Mesendoderm (in vitro differentiated cells): ENCODE data around the gene PLBD2.

Experiments used
- DNase-seq: peaks from one replicate; pipeline ENCODE4 v3.0.0; 2013
- H2AK5ac ChIP-seq: 2 replicates; pipeline ENCODE4 v1.6.1; 2013; ENCODE audit warnings: low read length, inconsistent platforms
- H2BK120ac ChIP-seq: 2 replicates; pipeline ENCODE4 v1.6.1; 2013; ENCODE audit warnings: low read depth, mild to moderate bottlenecking, low read length, moderate library complexity, mixed read lengths
- H2BK15ac ChIP-seq: replicated peaks from 2 replicates; pipeline ENCODE4 v1.6.1; 2013; ENCODE audit warnings: low read depth, mild to moderate bottlenecking, moderate library complexity
- H2BK5ac ChIP-seq: 2 replicates; pipeline ENCODE4 v1.6.1; 2013; ENCODE audit warnings: low read length, inconsistent platforms
- H3K18ac ChIP-seq: 2 replicates; pipeline ENCODE4 v1.6.1; 2013; ENCODE audit warnings: mild to moderate bottlenecking, low read length, mixed read lengths
- H3K23ac ChIP-seq: one replicate; pipeline ENCODE4 v1.6.1; 2013; ENCODE audit warnings: low read length
- H3K27ac ChIP-seq: 2 replicates; pipeline ENCODE4 v1.5.1; 2013; ENCODE audit warnings: low read depth, mild to moderate bottlenecking, inconsistent platforms, low read length, moderate library complexity
- H3K27me3 ChIP-seq: 2 replicates; pipeline ENCODE4 v1.6.1; 2013; ENCODE audit warnings: low read length, control low read depth, mild to moderate bottlenecking, inconsistent platforms; ENCODE audit not compliant: insufficient read depth, poor library complexity
- H3K36me3 ChIP-seq: 2 replicates; pipeline ENCODE4 v1.6.1; 2013; ENCODE audit warnings: low read length, inconsistent platforms; ENCODE audit not compliant: control insufficient read depth, insufficient read depth
- H3K4ac ChIP-seq: one replicate; pipeline ENCODE4 v1.6.1; 2013; ENCODE audit warnings: low read depth, mild to moderate bottlenecking, low read length, moderate library complexity
- H3K4me1 ChIP-seq: 2 replicates; pipeline ENCODE4 v1.6.1; 2013; ENCODE audit warnings: low read depth, low read length, inconsistent platforms; ENCODE audit not compliant: control insufficient read depth
- H3K4me2 ChIP-seq: 2 replicates; pipeline ENCODE4 v1.6.1; 2013; ENCODE audit warnings: low read length
- H3K4me3 ChIP-seq: 2 replicates; pipeline ENCODE4 v1.5.1; 2013; ENCODE audit warnings: mild to moderate bottlenecking, low read length
- H3K56ac ChIP-seq: one replicate; pipeline ENCODE4 v1.6.1; 2013; ENCODE audit warnings: low read length
- H3K79me1 ChIP-seq: 2 replicates; pipeline ENCODE4 v1.6.1; 2013; ENCODE audit warnings: low read length, inconsistent platforms
- H3K79me2 ChIP-seq: 2 replicates; pipeline ENCODE4 v1.6.1; 2013; ENCODE audit warnings: mild to moderate bottlenecking, low read length; ENCODE audit not compliant: control insufficient read depth, insufficient read depth
- H3K9ac ChIP-seq: 2 replicates; pipeline ENCODE4 v1.6.1; 2013; ENCODE audit warnings: low read length, inconsistent platforms
- H4K5ac ChIP-seq: one replicate; pipeline ENCODE4 v1.6.1; 2013; ENCODE audit warnings: low read length
- H4K8ac ChIP-seq: one replicate; pipeline ENCODE4 v1.6.1; 2013; ENCODE audit warnings: low read depth, mild to moderate bottlenecking, control low read depth, low read length, moderate library complexity
- WGBS: extraction: QIAGEN DNeasy Blood & Tissue Kit; methylation state at CpG from one replicate; pipeline ENCODE4 v1.1.7; 2013; ENCODE audit warnings: low lambda C conversion rate, missing lambda C conversion rate; ENCODE audit not compliant: insufficient coverage; ENCODE audit errors: extremely low coverage; 5-methylcytosine and 5-hydroxymethylcytosine counted together

PLBD2 gene

GRCh38 chr12:113400362-113400761 lies 42.0 kb downstream of the PLBD2 start:
- Histone ChIP-seq H3K79me2 (no peaks in the 10 kb centered on the region), H3K23ac (no peak overlapping the region), H3K56ac (no peak overlapping the region), H2AK5ac (no peak overlapping the region), H2BK5ac (no peak overlapping the region), H3K9ac (no peak overlapping the region), H3K79me1 (no peaks in the 10 kb centered on the region), H2BK15ac (no peak overlapping the region), H3K36me3 (no peaks in the 10 kb centered on the region), H3K4me3 (no peak overlapping the region), H3K4me1 (no peaks in the 10 kb centered on the region), H3K18ac (no peak overlapping the region), H3K27me3 (no peaks in the 10 kb centered on the region), H3K27ac (no peak overlapping the region), H4K8ac (no peak overlapping the region), H3K4me2 (no peak overlapping the region), H2BK120ac (no peak overlapping the region), H3K4ac (no peak overlapping the region), H4K5ac (no peak overlapping the region)
- DNase-seq, result no peak
- 100% methylated on average over 1 of the region's 4 CpGs for WGBS

- no peaks in the 10 kb centered on the region for H3K4me1 ChIP-seq
- no peak overlapping the region for H3K56ac ChIP-seq
- no peak overlapping the region for H4K8ac ChIP-seq
- no peak for DNase-seq
- no peaks in the 10 kb centered on the region for H3K79me2 ChIP-seq
- no peak overlapping the region for H2BK120ac ChIP-seq
- no peaks in the 10 kb centered on the region for H3K36me3 ChIP-seq
- no peak overlapping the region for H3K4ac ChIP-seq
- no peak overlapping the region for H3K4me2 ChIP-seq
- no peak overlapping the region for H3K9ac ChIP-seq
- no peak overlapping the region for H3K18ac ChIP-seq
- no peak overlapping the region for H2BK15ac ChIP-seq
- H2AK5ac ChIP-seq, result no peak overlapping the region
- no peak overlapping the region for H2BK5ac ChIP-seq
- H3K27ac ChIP-seq, result no peak overlapping the region
- H3K4me3 ChIP-seq, result no peak overlapping the region
- WGBS, result no CpG with 5 or more reads among the region's 13 CpGs
- no peak overlapping the region for H3K23ac ChIP-seq
- H3K79me1 ChIP-seq, result no peaks in the 10 kb centered on the region
- H4K5ac ChIP-seq, result no peak overlapping the region
- no peaks in the 10 kb centered on the region for H3K27me3 ChIP-seq
These were observed 42.9 kb downstream of the PLBD2 start for GRCh38 chr12:113401066-113402000.

DNA sequence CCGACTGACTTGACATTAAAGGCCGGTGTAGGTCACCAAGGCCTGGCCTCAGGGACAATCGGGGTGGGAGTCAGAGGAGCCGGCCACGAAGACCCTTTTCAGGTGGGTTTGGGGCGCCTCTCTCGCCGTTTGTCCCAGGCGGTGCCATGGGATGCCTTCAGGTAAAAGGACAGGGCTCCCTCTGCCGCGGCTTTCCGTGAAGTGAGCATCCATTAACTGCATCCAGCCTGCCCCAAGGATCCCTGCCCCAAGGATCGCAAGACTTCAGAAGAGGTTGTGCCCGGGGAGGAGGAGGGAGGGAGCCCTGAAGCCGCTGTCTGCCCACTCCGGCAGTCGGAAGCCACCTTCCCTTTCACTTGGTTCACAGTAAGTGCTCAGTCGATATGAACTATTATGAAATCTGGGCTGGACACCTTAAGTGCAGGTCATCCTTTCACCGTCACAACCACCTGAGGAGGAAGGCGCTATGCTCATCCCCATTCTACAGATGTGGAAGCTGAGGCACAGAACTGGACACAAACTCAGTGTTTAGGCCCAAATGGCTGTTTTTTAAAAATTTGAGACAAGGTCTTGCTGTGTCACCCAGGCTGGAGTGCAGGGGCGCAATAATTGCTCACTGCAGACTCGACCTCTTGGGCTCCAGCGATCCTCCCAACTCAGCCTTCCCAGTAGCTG lies 44.3 kb downstream of the PLBD2 start:
- no peak overlapping the region for H3K23ac ChIP-seq
- no peaks in the 10 kb centered on the region for H3K79me1 ChIP-seq
- no peak overlapping the region for H3K18ac ChIP-seq
- no peak overlapping the region for H2BK120ac ChIP-seq
- no peak overlapping the region for H2BK15ac ChIP-seq
- no peak overlapping the region for H3K4me3 ChIP-seq
- no CpG with 5 or more reads among the region's 23 CpGs for WGBS
- H3K27ac ChIP-seq, result no peak overlapping the region
- no peaks in the 10 kb centered on the region for H3K36me3 ChIP-seq
- H3K27me3 ChIP-seq, result no peaks in the 10 kb centered on the region
- H3K79me2 ChIP-seq, result no peaks in the 10 kb centered on the region
- DNase-seq, result no peak
- H4K8ac ChIP-seq, result no peak overlapping the region
- no peak overlapping the region for H3K4me2 ChIP-seq
- H3K9ac ChIP-seq, result no peak overlapping the region
- H3K4ac ChIP-seq, result no peak overlapping the region
- no peak overlapping the region for H4K5ac ChIP-seq
- no peak overlapping the region for H2BK5ac ChIP-seq
- H3K56ac ChIP-seq, result no peak overlapping the region
- no peaks in the 10 kb centered on the region for H3K4me1 ChIP-seq
- no peak overlapping the region for H2AK5ac ChIP-seq

- Histone ChIP-seq H3K9ac (no peak within 1 kb of the TSS), H4K8ac (no peak within 1 kb of the TSS), H2BK5ac (no peak within 1 kb of the TSS), H3K18ac (no peak within 1 kb of the TSS), H3K4me3 (no peak within 1 kb of the TSS), H3K27me3 (no peaks in the 10 kb centered on the region), H3K79me2 (no peaks in the 10 kb centered on the region), H2BK120ac (no peak within 1 kb of the TSS), H4K5ac (no peak within 1 kb of the TSS), H3K23ac (no peak within 1 kb of the TSS), H3K79me1 (no peaks in the 10 kb centered on the region), H2BK15ac (no peak within 1 kb of the TSS), H3K36me3 (no peaks in the 10 kb centered on the region), H3K4me1 (no peaks in the 10 kb centered on the region), H3K4ac (no peak within 1 kb of the TSS), H2AK5ac (no peak within 1 kb of the TSS), H3K56ac (no peak within 1 kb of the TSS), H3K27ac (no peak within 1 kb of the TSS), H3K4me2 (no peak within 1 kb of the TSS)
- no CpG with 5 or more reads among the region's 14 CpGs for WGBS
- no peak for DNase-seq
These were observed 45.3 kb downstream of the PLBD2 start, which contains the start of gene SDS for GRCh38 chr12:113403435-113404415. Gene SDS, minus strand, starts transcription at chr12:113403887. Its CDS starts 4,179 bp downstream, at chr12:113399708.

- no peak overlapping the region for H3K27ac ChIP-seq
- no peak overlapping the region for H2BK5ac ChIP-seq
- H4K5ac ChIP-seq, result no peak overlapping the region
- H3K27me3 ChIP-seq, result no peaks in the 10 kb centered on the region
- H2BK120ac ChIP-seq, result no peak overlapping the region
- no peaks in the 10 kb centered on the region for H3K4me1 ChIP-seq
- H3K4ac ChIP-seq, result no peak overlapping the region
- no peak overlapping the region for H3K56ac ChIP-seq
- no peak overlapping the region for H2BK15ac ChIP-seq
- no CpG with 5 or more reads among the region's 3 CpGs for WGBS
- no peak overlapping the region for H4K8ac ChIP-seq
- H3K36me3 ChIP-seq, result no peaks in the 10 kb centered on the region
- H2AK5ac ChIP-seq, result no peak overlapping the region
- no peak for DNase-seq
- H3K79me2 ChIP-seq, result no peaks in the 10 kb centered on the region
- H3K79me1 ChIP-seq, result no peaks in the 10 kb centered on the region
- H3K4me3 ChIP-seq, result no peak overlapping the region
- no peak overlapping the region for H3K4me2 ChIP-seq
- H3K9ac ChIP-seq, result no peak overlapping the region
- H3K23ac ChIP-seq, result no peak overlapping the region
- no peak overlapping the region for H3K18ac ChIP-seq
These were observed 47.3 kb downstream of the PLBD2 start for GRCh38 chr12:113405694-113406093.
